ENCODE measurements around the gene NOL11.
"Not testable (repeated sequence)": the region's sequence is repeated elsewhere in the genome, so short reads cannot be mapped to it uniquely, and the experiment has no call there.

NOL11 gene

GRCh38 chr17:67686241-67686640 is 31.5 kb upstream of the NOL11 start:
- H3K4me2 ChIP-seq (ENCODE audit: low read length): no peak overlapping the region
- H3K27me3 ChIP-seq (ENCODE audit: control insufficient read depth, insufficient read depth, low read length): no peaks in the 10 kb centered on the region
- H3K4me1 ChIP-seq (ENCODE audit: control insufficient read depth, insufficient read depth, low read length): no peaks in the 10 kb centered on the region
- H3K4me3 ChIP-seq (ENCODE audit: low read length): no peak overlapping the region
- H3K36me3 ChIP-seq (ENCODE audit: insufficient read depth, low read length): peaks cover 8% of the 10 kb centered on the region
- no peak overlapping the region for H3K9ac ChIP-seq (ENCODE audit: low read depth, low read length)
- no peaks in the 10 kb centered on the region for H3K9me3 ChIP-seq (replicated peaks; ENCODE audit: low read length)

GRCh38 chr17:67687511-67687910 is 30.2 kb upstream of the NOL11 start:
- no peaks in the 10 kb centered on the region for H3K4me1 ChIP-seq (ENCODE audit: control insufficient read depth, insufficient read depth, low read length)
- no peak overlapping the region for H3K4me2 ChIP-seq (ENCODE audit: low read length)
- H3K4me3 ChIP-seq (ENCODE audit: low read length): no peak overlapping the region
- peaks cover 8% of the 10 kb centered on the region for H3K36me3 ChIP-seq (ENCODE audit: insufficient read depth, low read length)
- no peaks in the 10 kb centered on the region for H3K9me3 ChIP-seq (replicated peaks; ENCODE audit: low read length)
- no peaks in the 10 kb centered on the region for H3K27me3 ChIP-seq (ENCODE audit: control insufficient read depth, insufficient read depth, low read length)
- H3K9ac ChIP-seq (ENCODE audit: low read depth, low read length): no peak overlapping the region

GRCh38 chr17:67689534-67690177 is 28.1 kb upstream of the NOL11 start:
- H3K27me3 ChIP-seq (ENCODE audit: control insufficient read depth, insufficient read depth, low read length): no peaks in the 10 kb centered on the region
- H3K4me1 ChIP-seq (ENCODE audit: control insufficient read depth, insufficient read depth, low read length): no peaks in the 10 kb centered on the region
- no peaks in the 10 kb centered on the region for H3K9me3 ChIP-seq (replicated peaks; ENCODE audit: low read length)
- H3K36me3 ChIP-seq (ENCODE audit: insufficient read depth, low read length): peaks cover 10% of the 10 kb centered on the region
- H3K9ac ChIP-seq (ENCODE audit: low read depth, low read length): no peak overlapping the region
- no peak overlapping the region for H3K4me3 ChIP-seq (ENCODE audit: low read length)
- H3K4me2 ChIP-seq (ENCODE audit: low read length): no peak overlapping the region

- H3K9ac ChIP-seq (ENCODE audit: low read depth, low read length): no peak overlapping the region
- H3K4me1 ChIP-seq (ENCODE audit: control insufficient read depth, insufficient read depth, low read length): no peaks in the 10 kb centered on the region
- no peaks in the 10 kb centered on the region for H3K9me3 ChIP-seq (replicated peaks; ENCODE audit: low read length)
- no peaks in the 10 kb centered on the region for H3K27me3 ChIP-seq (ENCODE audit: control insufficient read depth, insufficient read depth, low read length)
- H3K4me2 ChIP-seq (ENCODE audit: low read length): no peak overlapping the region
- H3K36me3 ChIP-seq (ENCODE audit: insufficient read depth, low read length): peaks cover 2% of the 10 kb centered on the region
- H3K4me3 ChIP-seq (ENCODE audit: low read length): no peak overlapping the region
Measured at GRCh38 chr17:67693811-67694210, 23.9 kb upstream of the NOL11 start.

- Histone ChIP-seq H3K36me3 (ENCODE audit: insufficient read depth, low read length) (peaks cover 2% of the 10 kb centered on the region), H3K9me3 (replicated peaks; ENCODE audit: low read length) (no peaks in the 10 kb centered on the region), H3K4me3 (ENCODE audit: low read length) (no peak overlapping the region), H3K9ac (ENCODE audit: low read depth, low read length) (no peak overlapping the region), H3K4me2 (ENCODE audit: low read length) (no peak overlapping the region), H3K4me1 (ENCODE audit: control insufficient read depth, insufficient read depth, low read length) (no peaks in the 10 kb centered on the region), H3K27me3 (ENCODE audit: control insufficient read depth, insufficient read depth, low read length) (no peaks in the 10 kb centered on the region)
Measured at GRCh38 chr17:67696347-67696746, 21.4 kb upstream of the NOL11 start.

GRCh38 chr17:67696853-67697498 is 20.8 kb upstream of the NOL11 start:
- no peak overlapping the region for H3K4me3 ChIP-seq (ENCODE audit: low read length)
- no peak overlapping the region for H3K4me2 ChIP-seq (ENCODE audit: low read length)
- H3K27me3 ChIP-seq (ENCODE audit: control insufficient read depth, insufficient read depth, low read length): no peaks in the 10 kb centered on the region
- no peaks in the 10 kb centered on the region for H3K4me1 ChIP-seq (ENCODE audit: control insufficient read depth, insufficient read depth, low read length)
- H3K9ac ChIP-seq (ENCODE audit: low read depth, low read length): no peak overlapping the region
- no peaks in the 10 kb centered on the region for H3K9me3 ChIP-seq (replicated peaks; ENCODE audit: low read length)
- peaks cover 2% of the 10 kb centered on the region for H3K36me3 ChIP-seq (ENCODE audit: insufficient read depth, low read length)

GRCh38 chr17:67700037-67700724 is 17.6 kb upstream of the NOL11 start:
- Histone ChIP-seq H3K27me3 (ENCODE audit: control insufficient read depth, insufficient read depth, low read length) (no peaks in the 10 kb centered on the region), H3K4me3 (ENCODE audit: low read length) (no peak overlapping the region), H3K9ac (ENCODE audit: low read depth, low read length) (no peak overlapping the region), H3K4me1 (ENCODE audit: control insufficient read depth, insufficient read depth, low read length) (no peaks in the 10 kb centered on the region), H3K9me3 (replicated peaks; ENCODE audit: low read length) (no peaks in the 10 kb centered on the region), H3K36me3 (ENCODE audit: insufficient read depth, low read length) (no peaks in the 10 kb centered on the region), H3K4me2 (ENCODE audit: low read length) (no peak overlapping the region)

- no peak overlapping the region for H3K4me2 ChIP-seq (ENCODE audit: low read length)
- H3K9ac ChIP-seq (ENCODE audit: low read depth, low read length): no peak overlapping the region
- no peaks in the 10 kb centered on the region for H3K9me3 ChIP-seq (replicated peaks; ENCODE audit: low read length)
- no peaks in the 10 kb centered on the region for H3K27me3 ChIP-seq (ENCODE audit: control insufficient read depth, insufficient read depth, low read length)
- no peak overlapping the region for H3K4me3 ChIP-seq (ENCODE audit: low read length)
- no peaks in the 10 kb centered on the region for H3K4me1 ChIP-seq (ENCODE audit: control insufficient read depth, insufficient read depth, low read length)
- no peaks in the 10 kb centered on the region for H3K36me3 ChIP-seq (ENCODE audit: insufficient read depth, low read length)
Measured at GRCh38 chr17:67700725-67701119, 17.0 kb upstream of the NOL11 start.

GRCh38 chr17:67702861-67703260 is 14.9 kb upstream of the NOL11 start:
- H3K9me3 ChIP-seq (replicated peaks; ENCODE audit: low read length); H3K4me2 ChIP-seq (ENCODE audit: low read length); H3K4me3 ChIP-seq (ENCODE audit: low read length); H3K4me1 ChIP-seq (ENCODE audit: control insufficient read depth, insufficient read depth, low read length); H3K27me3 ChIP-seq (ENCODE audit: control insufficient read depth, insufficient read depth, low read length); H3K9ac ChIP-seq (ENCODE audit: low read depth, low read length); H3K36me3 ChIP-seq (ENCODE audit: insufficient read depth, low read length): not testable (repeated sequence)

GRCh38 chr17:67707442-67707841 is 10.3 kb upstream of the NOL11 start:
- Histone ChIP-seq H3K4me1 (ENCODE audit: control insufficient read depth, insufficient read depth, low read length) (no peaks in the 10 kb centered on the region), H3K36me3 (ENCODE audit: insufficient read depth, low read length) (no peaks in the 10 kb centered on the region), H3K27me3 (ENCODE audit: control insufficient read depth, insufficient read depth, low read length) (peaks cover 3% of the 10 kb centered on the region), H3K4me2 (ENCODE audit: low read length) (no peak overlapping the region), H3K4me3 (ENCODE audit: low read length) (no peak overlapping the region), H3K9me3 (replicated peaks; ENCODE audit: low read length) (no peaks in the 10 kb centered on the region), H3K9ac (ENCODE audit: low read depth, low read length) (no peak overlapping the region)

- Histone ChIP-seq H3K4me2 (ENCODE audit: low read length) (no peak overlapping the region), H3K4me1 (ENCODE audit: control insufficient read depth, insufficient read depth, low read length) (no peaks in the 10 kb centered on the region), H3K9me3 (replicated peaks; ENCODE audit: low read length) (no peaks in the 10 kb centered on the region), H3K9ac (ENCODE audit: low read depth, low read length) (no peak overlapping the region), H3K4me3 (ENCODE audit: low read length) (no peak overlapping the region), H3K36me3 (ENCODE audit: insufficient read depth, low read length) (no peaks in the 10 kb centered on the region), H3K27me3 (ENCODE audit: control insufficient read depth, insufficient read depth, low read length) (peaks cover 3% of the 10 kb centered on the region)
Measured at GRCh38 chr17:67708378-67708777, 9.4 kb upstream of the NOL11 start.

- H3K4me1 ChIP-seq (ENCODE audit: control insufficient read depth, insufficient read depth, low read length): peaks cover 4% of the 10 kb centered on the region
- no peak overlapping the region for H3K4me3 ChIP-seq (ENCODE audit: low read length)
- H3K9ac ChIP-seq (ENCODE audit: low read depth, low read length): no peak overlapping the region
- no peaks in the 10 kb centered on the region for H3K36me3 ChIP-seq (ENCODE audit: insufficient read depth, low read length)
- no peaks in the 10 kb centered on the region for H3K9me3 ChIP-seq (replicated peaks; ENCODE audit: low read length)
- peaks cover 3% of the 10 kb centered on the region for H3K27me3 ChIP-seq (ENCODE audit: control insufficient read depth, insufficient read depth, low read length)
- no peak overlapping the region for H3K4me2 ChIP-seq (ENCODE audit: low read length)
Measured at GRCh38 chr17:67711916-67712315, 5.8 kb upstream of the NOL11 start.

All from skeletal muscle satellite cell (primary cell).